ENCODE measurements around the gene EPS15. TPM values are rescaled to one million over a fixed set of nuclear protein-coding genes. Genes with fewer than 3 reads are reported as not detected.

EPS15 gene
- total and polyA plus RNA-seq, 10 of the 15 experiments (the other 5 are each of a cell fraction or from before 2014, with no cell fraction given): 24.7 to 87.8 (median 56.3) TPM

- TF ChIP-seq, protein P1, sequence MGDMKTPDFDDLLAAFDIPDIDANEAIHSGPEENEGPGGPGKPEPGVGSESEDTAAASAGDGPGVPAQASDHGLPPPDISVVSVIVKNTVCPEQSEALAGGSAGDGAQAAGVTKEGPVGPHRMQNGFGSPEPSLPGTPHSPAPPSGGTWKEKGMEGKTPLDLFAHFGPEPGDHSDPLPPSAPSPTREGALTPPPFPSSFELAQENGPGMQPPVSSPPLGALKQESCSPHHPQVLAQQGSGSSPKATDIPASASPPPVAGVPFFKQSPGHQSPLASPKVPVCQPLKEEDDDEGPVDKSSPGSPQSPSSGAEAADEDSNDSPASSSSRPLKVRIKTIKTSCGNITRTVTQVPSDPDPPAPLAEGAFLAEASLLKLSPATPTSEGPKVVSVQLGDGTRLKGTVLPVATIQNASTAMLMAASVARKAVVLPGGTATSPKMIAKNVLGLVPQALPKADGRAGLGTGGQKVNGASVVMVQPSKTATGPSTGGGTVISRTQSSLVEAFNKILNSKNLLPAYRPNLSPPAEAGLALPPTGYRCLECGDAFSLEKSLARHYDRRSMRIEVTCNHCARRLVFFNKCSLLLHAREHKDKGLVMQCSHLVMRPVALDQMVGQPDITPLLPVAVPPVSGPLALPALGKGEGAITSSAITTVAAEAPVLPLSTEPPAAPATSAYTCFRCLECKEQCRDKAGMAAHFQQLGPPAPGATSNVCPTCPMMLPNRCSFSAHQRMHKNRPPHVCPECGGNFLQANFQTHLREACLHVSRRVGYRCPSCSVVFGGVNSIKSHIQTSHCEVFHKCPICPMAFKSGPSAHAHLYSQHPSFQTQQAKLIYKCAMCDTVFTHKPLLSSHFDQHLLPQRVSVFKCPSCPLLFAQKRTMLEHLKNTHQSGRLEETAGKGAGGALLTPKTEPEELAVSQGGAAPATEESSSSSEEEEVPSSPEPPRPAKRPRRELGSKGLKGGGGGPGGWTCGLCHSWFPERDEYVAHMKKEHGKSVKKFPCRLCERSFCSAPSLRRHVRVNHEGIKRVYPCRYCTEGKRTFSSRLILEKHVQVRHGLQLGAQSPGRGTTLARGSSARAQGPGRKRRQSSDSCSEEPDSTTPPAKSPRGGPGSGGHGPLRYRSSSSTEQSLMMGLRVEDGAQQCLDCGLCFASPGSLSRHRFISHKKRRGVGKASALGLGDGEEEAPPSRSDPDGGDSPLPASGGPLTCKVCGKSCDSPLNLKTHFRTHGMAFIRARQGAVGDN (IDR thresholded peaks at IDR 0.05): no peak
- TF ChIP-seq FOXM1 (IDR thresholded peaks at IDR 0.05; ENCODE audit: low read depth, low read length) (no peak), GATAD2B (conservative IDR thresholded peaks at IDR 0.05; ENCODE audit: low read depth) (no peak), RBBP5 (conservative IDR thresholded peaks at IDR 0.05) (no peak), CHD2 (IDR thresholded peaks at IDR 0.05; ENCODE audit: borderline replicate concordance, low read depth, low read length) (no peak)
Observed at GRCh38 chr1:51328926-51329325, 190.1 kb downstream of the EPS15 start (continued).

- CTCF ChIA-PET: no interaction called here
- H3K4me1 ChIP-seq (ENCODE audit: control insufficient read depth, insufficient read depth, low read length): peaks cover 9% of the 10 kb centered on the region
- H3K27me3 ChIP-seq (replicated peaks in 1 of 2; ENCODE audit: control insufficient read depth in 2 of 2, insufficient read depth in 2 of 2, low read length in 1 of 2): peaks cover 2 to 4% of the 10 kb centered on the region in 2 experiments; a peak in 3 of 4 replicates
- DNase-seq (ENCODE audit: low read depth, low spot score): no peak
- H3K9me3 ChIP-seq (replicated peaks; ENCODE audit: control insufficient read depth, insufficient read depth, low read length): no peaks in the 10 kb centered on the region
- no TSS peak for BruUV-seq (replicated peaks)
- no peak overlapping the region for H3K4me3 ChIP-seq
- ATAC-seq: no peak
- H3K79me2 ChIP-seq (ENCODE audit: control insufficient read depth, insufficient read depth, low read length): no peaks in the 10 kb centered on the region
- H4K20me1 ChIP-seq (ENCODE audit: control insufficient read depth, insufficient read depth): no peaks in the 10 kb centered on the region
- H3K36me3 ChIP-seq (ENCODE audit: control insufficient read depth in 2 of 2, insufficient read depth in 2 of 2, low read length in 1 of 2): no peaks in the 10 kb centered on the region
- in situ Hi-C loops (cut with MboI) (no loop called here), intact Hi-C loops (cut with micrococcal nuclease; ENCODE audit: unreplicated experiment) (no loop called here)
- WGBS (ENCODE audit: insufficient coverage, insufficient replicate concordance, low lambda C conversion rate, missing lambda C conversion rate): 64% methylated on average over 3 of the region's 3 CpGs
- no peak for FAIRE-seq
- H3K9ac ChIP-seq (ENCODE audit: control insufficient read depth, insufficient read depth, low read length): no peak overlapping the region
- H2AFZ ChIP-seq (ENCODE audit: control insufficient read depth, low read depth, low read length): no peak overlapping the region
- RAD21 ChIA-PET (ENCODE audit: unreplicated experiment): no interaction called here
- SMC1A ChIA-PET (ENCODE audit: uncharacterized antibody, unreplicated experiment): no interaction called here
- POLR2A ChIA-PET: no interaction called here
- no peak overlapping the region for H3K27ac ChIP-seq (ENCODE audit: control insufficient read depth, insufficient read depth)
- no peak overlapping the region for H3K4me2 ChIP-seq (ENCODE audit: control insufficient read depth, insufficient read depth)
- no peak for TF ChIP-seq STAT1 (conservative IDR thresholded peaks at IDR 0.05)
- TF ChIP-seq PBX3 (IDR thresholded peaks at IDR 0.05; ENCODE audit: insufficient replicate concordance, low read depth, low read length): no peak
- TF ChIP-seq POLR2AphosphoS2 (IDR thresholded peaks at IDR 0.05; ENCODE audit: low read depth, low read length): no peak
- no peak for TF ChIP-seq NBN (IDR thresholded peaks at IDR 0.05)
- TF ChIP-seq SP1 (IDR thresholded peaks at IDR 0.05; ENCODE audit: low read depth, low read length): no peak
- no peak for TF ChIP-seq MAX (IDR thresholded peaks at IDR 0.05; ENCODE audit: low read depth, low read length)
- no peak for TF ChIP-seq MTA2 (IDR thresholded peaks at IDR 0.05; ENCODE audit: low read depth)
- no peak for TF ChIP-seq ZSCAN29 (IDR thresholded peaks at IDR 0.05)
- no peak for TF ChIP-seq NR2C2 (IDR thresholded peaks at IDR 0.05; ENCODE audit: borderline replicate concordance, control insufficient read depth, insufficient read length, low read depth)
- TF ChIP-seq ATF3 (IDR thresholded peaks at IDR 0.05; ENCODE audit: borderline replicate concordance, extremely low read depth, low read depth, low read length): no peak
- TF ChIP-seq ZNF207 (IDR thresholded peaks at IDR 0.05; ENCODE audit: borderline replicate concordance): no peak
- no peak for TF ChIP-seq CREM (IDR thresholded peaks at IDR 0.05; ENCODE audit: low read depth)
- no peak for TF ChIP-seq SIX5 (IDR thresholded peaks at IDR 0.05; ENCODE audit: low read depth, low read length, severe bottlenecking)
Observed at GRCh38 chr1:51328279-51328678, 190.8 kb downstream of the EPS15 start.
